GM19193 (cell line): Measurements from ENCODE around the gene PREX1.

Experiments
- POLR2A ChIP-seq: IDR thresholded peaks from 4 replicates; pipeline ENCODE4 v1.6.1; 2011; ENCODE audit not compliant: insufficient read depth, insufficient read length; ENCODE audit errors: extremely low read depth

Gene PREX1

GRCh38 chr20:48674461-48674860 is 153.3 kb downstream of the PREX1 start:
- TF ChIP-seq POLR2A = no peak

GRCh38 chr20:48673507-48673906 is 154.3 kb downstream of the PREX1 start:
- TF ChIP-seq POLR2A = no peak

- no peak for TF ChIP-seq POLR2A
These were observed 155.5 kb downstream of the PREX1 start for GRCh38 chr20:48672324-48672723.

- no peak for TF ChIP-seq POLR2A
These were observed 156.7 kb downstream of the PREX1 start for GRCh38 chr20:48671141-48671540.

- no peak for TF ChIP-seq POLR2A
These were observed 157.7 kb downstream of the PREX1 start for GRCh38 chr20:48669946-48670605.

GRCh38 chr20:48668451-48668946 is 159.3 kb downstream of the PREX1 start:
- TF ChIP-seq POLR2A = no peak

GRCh38 chr20:48667889-48668413 is 159.8 kb downstream of the PREX1 start:
- no peak for TF ChIP-seq POLR2A

GRCh38 chr20:48667481-48667880 is 160.3 kb downstream of the PREX1 start:
- no peak for TF ChIP-seq POLR2A

GRCh38 chr20:48665785-48666184 is 162.0 kb downstream of the PREX1 start:
- no peak for TF ChIP-seq POLR2A

GRCh38 chr20:48662711-48663110 is 165.1 kb downstream of the PREX1 start:
- TF ChIP-seq POLR2A = no peak

GRCh38 chr20:48661575-48662455 is 166.0 kb downstream of the PREX1 start:
- TF ChIP-seq POLR2A = no peak

GRCh38 chr20:48660788-48661187 is 167.0 kb downstream of the PREX1 start:
- no peak for TF ChIP-seq POLR2A

GRCh38 chr20:48659858-48660257 is 167.9 kb downstream of the PREX1 start:
- TF ChIP-seq POLR2A = no peak

- no peak for TF ChIP-seq POLR2A
These were observed 169.3 kb downstream of the PREX1 start for GRCh38 chr20:48658505-48658904.

- TF ChIP-seq POLR2A = no peak
These were observed 169.7 kb downstream of the PREX1 start for GRCh38 chr20:48658198-48658476.
